Left colon (tissue), 2 donors: Measurements from ENCODE around the gene HOMER3. TPM values are rescaled to one million over a fixed set of nuclear protein-coding genes. Genes with fewer than 3 reads are reported as not detected.
"Not testable (repeated sequence)": the region's sequence is repeated elsewhere in the genome, so short reads cannot be mapped to it uniquely, and the experiment has no call there.

Source experiments
- ATAC-seq: fragments of 200-7000 bp; cut with Tn5 transposase; one replicate; pipeline ENCODE4 v1.9.1; 2020; ENCODE audit warnings: mild to moderate bottlenecking, moderate library complexity
- DNase-seq, 2 donors: peaks; one replicate each; pipeline ENCODE4 v3.0.0-alpha.2; 2020
- intact Hi-C, 2 donors: fragments of 100-400 bp; cut with DNase I in 1 of 2; cut with micrococcal nuclease in 1 of 2; formaldehyde crosslinking; loops; one replicate each; pipeline versions ENCODE4 v1.11.2 to v1.14.0; 2022; cut with DNase I, micrococcal nuclease
- total RNA-seq, 2 donors: library from RNA; stranded (reverse); fragmentation: NEBNext Ultra II Directional; extraction: Animal tissue kit (Norgen Biotek cat#: 25700); gene quantifications; one replicate each; pipeline ENCODE4 v1.2.1, GENCODE V29; 2021
- donor health status: DM: no; HTN: no; CAD: no.
- donor health status: DM: yes; HTN: yes; CAD: no.

HOMER3 gene
- total RNA-seq, 2 donors from 2014 or later = 3.9 to 7.9 TPM

- no peak for ATAC-seq
- DNase-seq = no peak
- intact Hi-C loops = no loop called here
These were observed 34.2 kb downstream of the HOMER3 start for GRCh38 chr19:18906605-18907519.

- no peak for ATAC-seq
- intact Hi-C loops = no loop called here
- no peak for DNase-seq
These were observed 35.3 kb downstream of the HOMER3 start for GRCh38 chr19:18905513-18906236.

- DNase-seq (no peak), ATAC-seq (no peak)
- intact Hi-C loops = no loop called here
These were observed 36.0 kb downstream of the HOMER3 start for GRCh38 chr19:18905058-18905456.

- intact Hi-C loops = no loop called here
- no peak for DNase-seq
- no peak for ATAC-seq
These were observed 36.5 kb downstream of the HOMER3 start for GRCh38 chr19:18904334-18905057.

GRCh38 chr19:18903156-18904037 is 37.6 kb downstream of the HOMER3 start:
- ATAC-seq (no peak), DNase-seq (no peak)
- intact Hi-C loops = no loop called here

GRCh38 chr19:18902519-18902918 is 38.5 kb downstream of the HOMER3 start:
- intact Hi-C loops, ATAC-seq, DNase-seq: not testable (repeated sequence)

GRCh38 chr19:18901491-18901890 is 39.5 kb downstream of the HOMER3 start:
- intact Hi-C loops = no loop called here
- ATAC-seq (no peak), DNase-seq (no peak)

GRCh38 chr19:18900700-18901481 is 40.1 kb downstream of the HOMER3 start:
- intact Hi-C loops = no loop called here
- no peak for ATAC-seq
- no peak for DNase-seq

GRCh38 chr19:18899624-18900560 is 41.1 kb downstream of the HOMER3 start:
- intact Hi-C loops = no loop called here

GRCh38 chr19:18898607-18899408 is 42.2 kb downstream of the HOMER3 start:
- intact Hi-C loops = no loop called here
- ATAC-seq (peak; percentile 37), DNase-seq (no peak)

More at GRCh38 chr19:18899624-18900560, 41.1 kb downstream of the HOMER3 start:
- ATAC-seq (peak; percentile 14), DNase-seq (no peak)

GRCh38 chr19:18898081-18898606 is 42.9 kb downstream of the HOMER3 start:
- DNase-seq (no peak), ATAC-seq (peak; percentile 4)
- intact Hi-C loops = no loop called here

- ATAC-seq (no peak), DNase-seq (no peak)
- intact Hi-C loops = no loop called here
These were observed 43.7 kb downstream of the HOMER3 start for GRCh38 chr19:18897094-18898029.

GRCh38 chr19:18896421-18896841 is 44.6 kb downstream of the HOMER3 start:
- intact Hi-C loops = no loop called here
- ATAC-seq = no peak

GRCh38 chr19:18895824-18896341 is 45.1 kb downstream of the HOMER3 start, which contains the start of gene CERS1:
TSS of gene CERS1 (minus strand) at chr19:18896158. CDS start at chr19:18896072, 86 bp downstream.
- ATAC-seq (no peak), DNase-seq (no peak)
- intact Hi-C loops = no loop called here

More at GRCh38 chr19:18896421-18896841, 44.6 kb downstream of the HOMER3 start:
- DNase-seq = no peak
